ENCODE measurements around the gene SPOCD1.

SPOCD1 gene

GRCh38 chr1:31785020-31785946 is 30.5 kb downstream of the SPOCD1 start:
- no peak for TF ChIP-seq RAD21 (IDR thresholded peaks at IDR 0.05; ENCODE audit: low read depth)
- no peak for TF ChIP-seq ZBTB7A (IDR thresholded peaks at IDR 0.05; ENCODE audit: low read depth)
- TF ChIP-seq TAF1 (IDR thresholded peaks at IDR 0.05; ENCODE audit: low read depth), result no peak
- no peak for TF ChIP-seq REST (IDR thresholded peaks at IDR 0.05; ENCODE audit: low read depth)
- no peak for TF ChIP-seq YY1 (IDR thresholded peaks at IDR 0.05; ENCODE audit: low read depth)
- no peak for TF ChIP-seq EP300 (IDR thresholded peaks at IDR 0.05; ENCODE audit: borderline replicate concordance)
- TF ChIP-seq FOXM1 (IDR thresholded peaks at IDR 0.05; ENCODE audit: borderline replicate concordance, low read depth), result no peak
- TF ChIP-seq MAX (IDR thresholded peaks at IDR 0.05), result no peak
- TF ChIP-seq TEAD4 (IDR thresholded peaks at IDR 0.05), result no peak
- TF ChIP-seq CREB1 (IDR thresholded peaks at IDR 0.05; ENCODE audit: low read depth), result no peak
- TF ChIP-seq USF1 (IDR thresholded peaks at IDR 0.05), result no peak
- TF ChIP-seq CEBPB (IDR thresholded peaks at IDR 0.05), result no peak
- no peak for TF ChIP-seq NFIC (IDR thresholded peaks at IDR 0.05)
- TF ChIP-seq EGR1 (IDR thresholded peaks at IDR 0.05), result no peak
- TF ChIP-seq TCF12 (IDR thresholded peaks at IDR 0.05; ENCODE audit: low read depth), result no peak

GRCh38 chr1:31784356-31785019 is 31.3 kb downstream of the SPOCD1 start:
- TF ChIP-seq USF1 (IDR thresholded peaks at IDR 0.05) (no peak), EP300 (IDR thresholded peaks at IDR 0.05; ENCODE audit: borderline replicate concordance) (no peak), YY1 (IDR thresholded peaks at IDR 0.05; ENCODE audit: low read depth) (no peak), EGR1 (IDR thresholded peaks at IDR 0.05) (no peak), TAF1 (IDR thresholded peaks at IDR 0.05; ENCODE audit: low read depth) (no peak), REST (IDR thresholded peaks at IDR 0.05; ENCODE audit: low read depth) (no peak), NFIC (IDR thresholded peaks at IDR 0.05) (no peak), RAD21 (IDR thresholded peaks at IDR 0.05; ENCODE audit: low read depth) (no peak)

- TF ChIP-seq TCF12 (IDR thresholded peaks at IDR 0.05; ENCODE audit: low read depth) (no peak), REST (IDR thresholded peaks at IDR 0.05; ENCODE audit: low read depth) (no peak), TEAD4 (IDR thresholded peaks at IDR 0.05) (no peak), TAF1 (IDR thresholded peaks at IDR 0.05; ENCODE audit: low read depth) (no peak), MAX (IDR thresholded peaks at IDR 0.05) (no peak), ZBTB7A (IDR thresholded peaks at IDR 0.05; ENCODE audit: low read depth) (no peak), CEBPB (IDR thresholded peaks at IDR 0.05) (no peak), USF1 (IDR thresholded peaks at IDR 0.05) (no peak)
Observed at GRCh38 chr1:31783846-31784245, 32.0 kb downstream of the SPOCD1 start.

Measured in Ishikawa (cell line).